ENCODE measurements around the gene N4BP2.

- peak; percentile 74 for TF ChIP-seq CTCF (conservative IDR thresholded peaks at IDR 0.05; ENCODE audit: low read depth, low read length)
- no peak for TF ChIP-seq EZH2 (IDR thresholded peaks at IDR 0.05; ENCODE audit: low read length, unreplicated experiment)
- no peak for TF ChIP-seq EZH2phosphoT487 (IDR thresholded peaks at IDR 0.05; ENCODE audit: borderline replicate concordance, low read length)
Observed at GRCh38 chr4:40149960-40150385, 93.3 kb downstream of the N4BP2 start.

Measured in PC-3 (cell line).